HL-60/S4 treated with phorbol 12-myristate 13-acetate at 8.2 ng/mL for 4 days and 3 days (cell line): ENCODE results near the gene PEX14.

Experiments
- in situ Hi-C: fragments of 300-500 bp; cut with MboI; formaldehyde crosslinking; loops from 2 replicates; pipeline ENCODE4 v1.15.0; 2022; ENCODE audit warnings: low sequenced_read_pairs

Gene PEX14

GRCh38 chr1:10613861-10614260, 139.1 kb downstream of the PEX14 start:
- in situ Hi-C loops, result no loop called here

GRCh38 chr1:10614377-10615225, 139.9 kb downstream of the PEX14 start:
- in situ Hi-C loops, result no loop called here

GRCh38 chr1:10615332-10615731, 140.6 kb downstream of the PEX14 start:
- in situ Hi-C loops, result no loop called here

- in situ Hi-C loops, result no loop called here
Observed at GRCh38 chr1:10615932-10616671, 141.4 kb downstream of the PEX14 start.

- in situ Hi-C loops, result no loop called here
Observed at GRCh38 chr1:10616696-10617095, 141.9 kb downstream of the PEX14 start.

GRCh38 chr1:10617318-10617717, 142.6 kb downstream of the PEX14 start:
- in situ Hi-C loops, result no loop called here

- in situ Hi-C loops, result no loop called here
Observed at GRCh38 chr1:10617931-10618885, 143.5 kb downstream of the PEX14 start.

GRCh38 chr1:10620776-10621175, 146.0 kb downstream of the PEX14 start:
- in situ Hi-C loops, result no loop called here

GRCh38 chr1:10621906-10622305, 147.2 kb downstream of the PEX14 start:
- in situ Hi-C loops, result no loop called here

- in situ Hi-C loops, result no loop called here
Observed at GRCh38 chr1:10622910-10623685, 148.3 kb downstream of the PEX14 start.

- in situ Hi-C loops, result no loop called here
Observed at GRCh38 chr1:10623686-10624145, 149.0 kb downstream of the PEX14 start.

GRCh38 chr1:10624256-10625050, 149.7 kb downstream of the PEX14 start:
- in situ Hi-C loops, result no loop called here

GRCh38 chr1:10625076-10625475, 150.3 kb downstream of the PEX14 start:
- in situ Hi-C loops, result no loop called here

- in situ Hi-C loops, result no loop called here
Observed at GRCh38 chr1:10625554-10625953, 150.8 kb downstream of the PEX14 start.

- in situ Hi-C loops, result no loop called here
Observed at GRCh38 chr1:10626131-10626731, 151.5 kb downstream of the PEX14 start.

- in situ Hi-C loops, result no loop called here
Observed at GRCh38 chr1:10626791-10627410, 152.2 kb downstream of the PEX14 start.

- in situ Hi-C loops, result no loop called here
Observed at GRCh38 chr1:10628685-10629084, 153.9 kb downstream of the PEX14 start.

GRCh38 chr1:10629091-10629815, 154.5 kb downstream of the PEX14 start:
- in situ Hi-C loops, result no loop called here
